GM18873 (cell line): ENCODE results near the gene ATP1A4.

Experiments used
- ATAC-seq: cut with Tn5 transposase; IDR thresholded peaks from one replicate; pipeline ENCODE4 v1.9.1; 2021; ENCODE audit warnings: mild to moderate bottlenecking, moderate library complexity, moderate number of reproducible peaks; ENCODE audit not compliant: unreplicated experiment, low FRiP score

ATP1A4 gene

DNA sequence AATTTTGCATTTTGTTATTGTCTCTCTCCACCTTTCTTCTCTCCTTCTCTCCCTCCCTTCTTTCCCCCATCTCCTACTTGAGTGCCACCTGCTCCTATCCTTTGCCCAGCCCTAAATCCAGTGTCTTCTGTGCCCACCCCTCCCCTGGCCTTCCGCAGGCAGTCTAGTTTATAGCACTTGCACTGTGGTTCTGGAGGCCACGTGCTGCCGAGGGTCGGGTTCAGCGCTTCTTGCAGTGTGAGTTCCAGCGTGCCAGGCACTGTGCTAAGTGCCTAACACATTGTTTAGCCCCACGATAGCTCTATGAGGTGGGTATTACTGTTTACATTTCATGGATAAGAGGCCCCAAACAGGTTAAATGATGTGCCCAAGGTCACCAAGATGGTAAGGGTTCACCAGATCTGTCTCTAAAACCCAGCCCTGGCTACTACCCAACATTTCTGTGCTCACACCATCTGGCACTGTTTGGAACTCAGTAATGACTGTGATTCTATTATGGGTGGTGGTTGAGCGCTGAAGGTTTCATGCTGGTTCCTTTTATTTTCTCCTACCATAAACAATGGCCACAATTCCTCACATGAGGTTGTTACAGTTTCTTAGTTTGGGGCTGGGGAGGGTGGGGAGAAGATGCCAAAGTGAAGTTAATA lies 14.1 kb upstream of the ATP1A4 start:
- ATAC-seq, result no peak

DNA sequence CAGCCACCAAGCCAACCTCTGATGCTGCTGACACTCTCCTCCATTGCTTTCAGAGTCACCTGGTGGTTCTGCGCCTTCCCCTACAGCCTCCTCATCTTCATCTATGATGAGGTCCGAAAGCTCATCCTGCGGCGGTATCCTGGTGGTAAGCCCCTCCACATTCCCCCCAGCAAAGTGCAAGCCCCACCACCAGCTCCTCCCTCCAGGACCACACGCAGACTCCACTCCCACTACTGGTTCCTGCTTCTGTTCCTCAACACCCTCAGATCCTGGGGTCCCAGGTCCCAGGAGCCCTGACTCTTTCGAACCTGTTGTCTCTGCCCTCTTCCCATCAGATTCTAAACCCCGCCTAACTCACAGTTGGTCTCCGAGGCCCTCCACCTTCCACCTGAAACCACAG lies 11.6 kb upstream of the ATP1A4 start:
- no peak for ATAC-seq

DNA sequence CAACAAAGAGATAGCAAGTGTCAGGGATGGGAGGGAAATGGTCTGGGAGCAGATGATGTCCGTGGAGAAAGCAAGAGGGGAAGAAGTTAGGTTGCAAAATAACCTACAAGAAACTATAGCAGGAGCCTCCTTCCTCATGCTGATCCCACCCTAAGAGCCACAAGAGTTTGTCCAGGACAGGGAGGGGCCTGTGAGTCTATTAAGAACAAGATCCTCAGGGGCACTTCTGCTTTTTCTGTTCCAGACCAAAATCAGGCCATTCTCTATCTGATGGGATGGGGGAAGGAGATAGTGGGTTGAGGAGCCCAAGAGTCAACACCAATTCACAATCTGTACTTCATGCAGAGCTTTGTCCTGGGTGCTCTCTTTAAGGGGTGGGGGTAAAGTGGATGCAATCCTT lies 7.7 kb upstream of the ATP1A4 start:
- ATAC-seq, result no peak

DNA sequence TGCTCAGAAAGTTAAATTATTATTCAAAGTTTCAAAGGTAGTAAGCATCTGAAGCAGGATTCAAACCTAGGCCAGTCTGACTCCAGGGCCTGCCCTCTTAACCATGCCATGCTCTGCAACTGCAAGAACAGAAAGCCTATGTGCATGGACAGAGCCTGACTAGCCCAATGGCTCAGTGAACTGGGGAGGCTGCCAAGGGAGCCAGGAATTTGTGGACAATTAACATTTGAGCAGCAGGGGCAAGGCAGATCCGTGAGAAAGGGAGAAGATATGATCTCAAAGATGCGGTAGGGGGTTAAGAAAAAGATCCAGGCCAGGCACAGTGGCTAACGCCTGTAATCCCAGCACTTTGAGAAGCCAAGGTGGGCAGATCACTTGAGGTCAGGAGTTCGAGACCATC lies 6.5 kb upstream of the ATP1A4 start:
- ATAC-seq, result no peak

DNA sequence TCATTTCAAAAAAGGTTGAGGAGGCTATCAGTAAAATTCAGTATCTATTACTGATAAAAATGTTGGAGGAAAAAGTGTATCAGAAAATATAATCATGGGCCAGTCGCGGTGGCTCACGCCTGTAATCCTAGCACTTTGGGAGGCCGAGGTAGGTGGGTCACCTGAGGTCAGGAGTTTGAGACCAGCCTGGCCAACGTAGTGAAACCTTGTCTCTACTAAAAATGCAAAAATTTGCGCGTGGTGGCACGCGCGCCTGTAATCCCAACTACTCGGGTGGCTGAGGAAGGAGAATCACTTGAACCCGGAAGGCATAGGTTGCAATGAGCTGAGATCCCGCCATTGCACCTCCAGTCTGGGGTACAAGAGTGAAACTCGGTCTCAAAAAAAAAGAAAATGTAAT lies 5.3 kb upstream of the ATP1A4 start:
- no peak for ATAC-seq

DNA sequence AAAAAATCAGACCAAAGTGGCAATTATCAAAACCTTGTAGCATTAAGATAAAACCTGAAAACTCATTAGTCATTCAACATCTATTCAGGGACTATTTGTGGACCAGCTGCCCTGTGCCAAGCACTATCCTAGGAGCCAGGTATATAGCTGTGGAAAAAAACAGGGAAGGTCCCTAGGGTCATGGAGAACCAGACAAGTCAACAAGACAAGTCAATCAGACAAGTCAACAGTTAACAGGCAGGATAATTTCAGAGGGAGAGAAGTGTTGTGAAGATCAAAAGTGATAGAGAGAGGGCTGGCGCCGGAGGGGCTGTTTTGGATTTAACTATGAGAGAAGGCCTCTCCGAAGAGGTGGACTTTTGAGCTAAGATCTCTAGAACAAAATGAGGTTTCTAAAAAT lies 3.3 kb upstream of the ATP1A4 start:
- no peak for ATAC-seq

DNA sequence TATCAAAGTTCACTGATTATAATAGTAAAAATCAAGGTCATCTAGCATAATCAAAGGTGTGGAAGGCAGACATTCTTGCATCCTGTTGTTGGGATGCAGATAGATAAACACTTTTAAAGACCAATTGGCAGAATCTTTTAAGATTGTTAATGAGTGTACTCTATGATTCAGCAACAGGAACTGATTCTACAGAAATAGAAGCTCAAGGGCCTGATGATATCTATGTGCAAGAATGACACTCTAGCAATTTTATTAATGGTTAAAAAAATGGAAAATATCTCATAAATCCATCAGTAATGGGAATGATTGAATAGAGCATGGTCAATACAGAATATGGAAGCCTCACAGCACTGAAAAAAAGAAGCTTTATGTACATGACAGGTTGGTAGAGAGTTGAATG lies 2.2 kb upstream of the ATP1A4 start:
- no peak for ATAC-seq

DNA sequence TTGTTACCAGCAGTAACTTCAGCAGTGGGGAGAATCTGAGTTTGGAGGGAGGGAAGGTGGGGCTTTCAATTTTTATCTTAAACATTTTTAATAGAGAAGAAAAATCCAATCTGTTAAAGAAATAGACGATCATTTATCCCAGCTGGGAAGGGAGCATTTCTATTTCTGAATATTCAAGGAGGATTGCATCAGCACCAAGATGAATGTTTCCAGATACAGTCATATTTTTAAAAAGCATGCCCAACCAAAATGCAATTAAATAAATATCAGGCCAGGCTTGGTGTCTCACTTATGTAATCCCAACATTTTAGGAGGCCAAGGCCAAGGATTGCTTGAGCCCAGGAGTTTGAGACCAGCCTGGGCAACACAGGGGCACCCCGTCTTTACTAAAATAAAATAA lies 1.7 kb upstream of the ATP1A4 start:
- ATAC-seq, result no peak

DNA sequence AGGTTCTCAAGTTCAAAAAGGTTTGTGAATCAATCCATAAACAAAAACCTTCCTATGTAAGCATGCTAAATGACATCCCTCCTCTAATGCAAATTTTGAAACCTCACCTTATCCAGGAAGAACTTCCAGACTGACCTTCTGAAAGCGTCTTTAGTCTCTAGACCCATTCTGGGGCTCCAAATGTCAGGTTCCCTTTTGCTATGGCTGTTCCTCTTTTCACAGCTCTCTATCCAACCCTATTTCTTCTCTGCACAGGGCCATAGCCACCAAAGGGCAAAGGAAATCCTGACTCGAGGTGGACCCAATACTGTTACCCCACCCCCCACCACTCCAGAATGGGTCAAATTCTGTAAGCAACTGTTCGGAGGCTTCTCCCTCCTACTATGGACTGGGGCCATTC lies 3.4 kb downstream of the ATP1A4 start:
- no peak for ATAC-seq

DNA sequence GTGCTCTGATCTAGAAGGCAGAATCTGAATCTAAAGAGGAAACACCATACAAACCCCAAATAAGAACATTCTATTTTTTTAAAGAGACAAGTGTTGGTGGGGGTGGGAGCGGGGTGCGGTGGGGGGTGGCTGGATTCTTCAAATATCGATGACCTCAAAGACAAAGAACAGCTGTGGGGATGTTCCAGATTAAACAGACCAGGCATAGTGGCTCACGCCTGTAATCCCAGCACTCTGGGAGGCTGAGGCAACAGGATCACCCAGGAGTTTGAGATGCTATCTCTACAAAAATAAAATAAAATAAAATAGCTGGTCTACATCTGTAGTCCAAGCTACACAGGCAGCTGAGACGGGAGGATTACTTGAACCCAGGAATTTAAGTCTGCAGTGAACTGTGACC lies 5.0 kb downstream of the ATP1A4 start:
- ATAC-seq, result no peak

DNA sequence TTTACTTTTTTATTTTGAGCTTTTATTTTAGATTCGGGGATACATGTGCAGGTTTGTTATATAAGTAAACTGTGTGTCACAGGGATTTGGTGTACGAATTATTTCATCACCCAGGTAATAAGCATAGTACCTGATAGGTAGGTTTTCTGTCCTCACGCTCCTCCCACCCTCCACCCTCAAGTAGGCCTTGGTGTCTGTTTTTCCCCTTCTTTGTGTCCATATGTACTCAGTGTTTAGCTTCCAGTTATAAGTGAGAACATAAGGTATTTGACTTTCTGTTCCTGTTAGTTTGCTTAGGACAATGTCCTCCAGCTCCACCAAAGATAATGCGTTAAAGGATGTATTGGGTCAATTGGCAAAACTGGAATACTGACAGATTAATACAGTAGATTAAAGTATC lies 5.8 kb downstream of the ATP1A4 start:
- ATAC-seq, result no peak

DNA sequence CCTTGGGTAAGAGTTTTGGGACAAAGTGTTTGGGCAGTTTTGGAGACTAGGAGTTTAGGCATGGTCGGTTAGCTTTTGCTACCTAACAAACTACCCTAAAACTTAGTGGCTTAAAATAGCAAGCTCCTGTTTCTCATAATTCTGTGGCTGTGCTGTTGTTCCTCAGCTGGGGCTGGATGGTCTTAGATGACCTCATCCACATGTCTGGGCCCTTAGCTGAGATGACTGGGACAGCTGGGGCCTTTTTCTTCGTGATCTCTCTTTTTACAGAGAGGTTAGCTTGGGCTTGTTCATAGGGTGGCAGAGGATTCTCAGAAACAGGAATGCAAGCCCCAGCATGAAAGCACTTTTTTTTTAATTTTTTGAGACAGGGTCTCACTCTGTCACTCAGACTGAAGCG lies 6.6 kb downstream of the ATP1A4 start:
- no peak for ATAC-seq

DNA sequence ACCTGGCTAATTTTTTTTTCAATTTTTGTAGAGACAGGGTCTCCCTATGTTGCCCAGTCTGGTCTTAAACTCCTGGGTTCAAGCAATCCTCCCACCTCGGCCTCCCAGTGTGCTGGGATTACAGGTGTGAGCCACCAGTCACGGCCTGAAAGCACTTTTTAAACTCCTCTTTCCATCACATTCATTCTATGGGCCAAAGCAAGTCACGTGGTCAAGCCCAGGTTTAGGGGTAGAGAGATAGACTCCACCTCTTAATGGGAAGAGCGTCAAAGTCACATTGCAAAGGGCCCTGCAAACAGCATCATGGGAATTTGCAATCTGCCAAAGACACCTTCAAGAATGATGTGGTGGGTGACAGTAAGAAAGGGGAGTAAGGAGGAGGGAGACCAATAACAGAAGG lies 7.1 kb downstream of the ATP1A4 start:
- no peak for ATAC-seq

DNA sequence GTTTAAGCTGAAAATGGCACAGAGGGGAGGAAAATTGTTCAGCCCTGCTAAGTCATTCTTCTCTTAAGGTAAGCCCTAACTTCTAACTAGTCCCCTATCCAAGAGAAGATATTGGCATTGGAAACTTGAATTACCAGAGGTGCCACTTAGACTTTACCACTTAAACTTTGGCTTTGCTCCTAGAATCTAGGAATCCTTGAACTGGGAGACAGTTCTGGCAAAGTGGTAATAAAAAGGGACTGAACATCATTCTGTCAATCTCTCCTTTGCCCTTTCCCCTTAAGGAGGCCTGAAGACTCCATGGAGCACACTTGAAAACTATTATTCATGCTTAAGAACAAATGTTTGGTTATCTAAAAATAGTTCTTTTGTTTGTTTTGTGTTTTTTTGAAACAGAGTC lies 8.4 kb downstream of the ATP1A4 start:
- no peak for ATAC-seq

DNA sequence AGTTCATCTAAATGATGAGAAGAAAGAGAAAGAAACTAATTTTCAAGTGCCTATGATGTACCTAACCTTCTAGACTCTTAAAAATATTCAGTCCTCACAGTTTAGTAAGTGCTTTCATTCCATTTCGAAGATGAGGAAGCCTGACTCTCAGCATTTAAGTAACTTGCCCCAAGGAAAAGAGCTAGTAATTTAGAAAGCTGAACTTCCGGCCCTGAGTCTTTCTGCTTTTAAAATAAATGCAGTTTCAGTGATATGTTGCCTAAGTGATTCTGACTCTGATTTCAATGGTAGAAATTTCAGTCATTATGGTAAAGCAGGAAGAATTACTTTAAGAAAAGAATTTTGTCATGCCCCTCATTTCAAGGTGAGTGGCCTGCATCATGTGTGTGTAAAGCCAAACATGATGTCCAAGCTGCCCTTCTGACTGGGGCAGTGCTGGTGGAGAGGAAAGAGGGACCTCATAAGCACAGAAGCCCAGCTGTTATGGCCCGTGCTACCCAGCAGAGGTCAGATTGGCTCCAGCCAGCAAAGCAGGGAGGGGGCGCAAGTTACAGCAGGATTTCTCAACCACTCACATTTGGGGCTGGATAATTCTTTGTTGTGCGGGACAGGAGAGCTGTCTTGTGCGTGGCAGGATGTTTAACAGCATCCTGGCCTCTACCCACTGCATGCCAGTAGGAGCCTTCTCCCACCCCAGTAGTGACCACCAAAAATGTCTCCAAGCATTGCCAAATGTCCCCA lies 10.7 kb downstream of the ATP1A4 start:
- no peak for ATAC-seq

DNA sequence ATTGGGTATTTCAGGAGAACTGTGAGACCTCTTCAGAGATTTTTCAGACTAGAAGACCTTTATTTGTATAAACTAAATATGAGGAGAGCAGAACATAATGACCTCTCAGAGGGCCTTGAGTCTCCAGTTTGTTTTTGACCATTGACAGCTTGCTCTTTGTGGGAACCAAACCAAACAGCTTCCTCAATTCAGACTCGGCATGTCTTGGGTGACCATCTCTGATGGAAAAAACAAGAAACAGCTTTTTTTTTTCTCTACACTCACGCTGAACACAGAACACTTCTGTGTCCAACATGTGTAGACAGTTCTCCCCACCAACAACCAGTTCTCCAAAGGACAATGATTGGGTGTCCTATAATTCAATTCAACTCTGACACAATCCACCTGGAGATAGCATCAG lies 11.5 kb downstream of the ATP1A4 start:
- no peak for ATAC-seq

DNA sequence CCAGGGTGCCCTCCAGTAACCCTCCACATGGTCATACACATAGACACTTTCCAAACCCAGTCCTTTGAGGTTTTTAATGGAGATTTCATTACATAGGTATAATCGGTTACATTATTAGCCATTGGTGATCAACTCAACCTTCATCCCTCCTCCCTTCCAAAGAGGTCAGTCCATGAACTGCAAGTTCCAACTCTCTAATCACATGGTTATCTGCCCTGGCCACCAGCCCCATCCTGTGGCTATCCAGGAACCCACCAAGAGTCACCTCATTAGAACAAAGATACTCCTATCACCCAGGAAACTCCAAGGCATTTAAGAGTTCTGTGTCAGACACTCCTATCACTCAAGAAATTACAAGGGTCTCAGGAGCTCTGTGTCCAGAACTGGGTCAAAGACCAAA lies 12.2 kb downstream of the ATP1A4 start:
- ATAC-seq, result no peak

DNA sequence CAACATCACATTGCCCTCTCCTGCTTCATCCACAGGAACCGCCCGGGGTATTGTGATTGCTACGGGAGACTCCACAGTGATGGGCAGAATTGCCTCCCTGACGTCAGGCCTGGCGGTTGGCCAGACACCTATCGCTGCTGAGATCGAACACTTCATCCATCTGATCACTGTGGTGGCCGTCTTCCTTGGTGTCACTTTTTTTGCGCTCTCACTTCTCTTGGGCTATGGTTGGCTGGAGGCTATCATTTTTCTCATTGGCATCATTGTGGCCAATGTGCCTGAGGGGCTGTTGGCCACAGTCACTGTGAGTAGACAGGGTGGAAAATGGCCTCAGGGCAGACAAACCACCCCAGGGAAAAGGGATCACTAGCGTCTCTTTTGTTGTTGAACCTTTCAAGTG lies 12.7 kb downstream of the ATP1A4 start:
- ATAC-seq, result no peak

DNA sequence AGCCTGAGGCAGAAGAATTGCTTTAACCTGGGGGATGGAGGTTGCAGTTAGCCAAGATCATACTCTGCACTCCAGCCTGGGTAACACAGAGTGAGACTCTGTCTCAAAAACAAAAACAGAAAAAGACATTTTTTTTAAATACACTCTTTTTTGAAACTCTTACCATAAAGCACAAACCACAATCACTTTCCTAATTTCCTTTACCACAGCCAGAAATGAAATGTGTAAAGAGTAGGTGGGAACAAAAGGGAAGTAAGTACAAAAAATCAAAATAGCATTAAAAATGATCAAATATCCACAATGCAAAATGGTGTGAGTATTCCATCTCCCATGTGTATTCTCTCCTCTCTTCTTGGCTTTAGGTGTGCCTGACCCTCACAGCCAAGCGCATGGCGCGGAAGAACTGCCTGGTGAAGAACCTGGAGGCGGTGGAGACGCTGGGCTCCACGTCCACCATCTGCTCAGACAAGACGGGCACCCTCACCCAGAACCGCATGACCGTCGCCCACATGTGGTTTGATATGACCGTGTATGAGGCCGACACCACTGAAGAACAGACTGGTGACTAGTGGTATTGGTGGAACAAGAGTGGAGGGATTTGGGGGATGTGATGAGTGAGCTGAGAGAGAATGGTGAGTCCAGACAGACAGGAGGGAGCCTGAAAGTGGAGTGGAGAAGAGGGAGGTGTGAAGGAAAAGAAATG lies 14.9 kb downstream of the ATP1A4 start:
- ATAC-seq, result no peak

DNA sequence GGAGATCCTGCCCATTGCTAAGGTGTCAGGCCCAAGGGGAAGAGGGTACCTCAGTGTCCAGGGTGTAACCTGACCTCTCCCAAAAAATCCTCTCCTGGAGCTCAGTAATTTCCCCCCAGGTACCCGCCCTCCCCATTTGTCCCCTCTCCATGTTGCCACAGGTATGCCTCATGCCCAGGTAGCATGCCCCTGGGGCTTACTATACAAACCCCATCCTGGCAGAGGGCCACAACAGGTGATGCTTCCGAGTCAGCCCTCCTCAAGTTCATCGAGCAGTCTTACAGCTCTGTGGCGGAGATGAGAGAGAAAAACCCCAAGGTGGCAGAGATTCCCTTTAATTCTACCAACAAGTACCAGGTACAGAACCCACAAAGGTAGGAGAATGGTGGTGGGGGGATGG lies 15.7 kb downstream of the ATP1A4 start:
- ATAC-seq, result no peak

DNA sequence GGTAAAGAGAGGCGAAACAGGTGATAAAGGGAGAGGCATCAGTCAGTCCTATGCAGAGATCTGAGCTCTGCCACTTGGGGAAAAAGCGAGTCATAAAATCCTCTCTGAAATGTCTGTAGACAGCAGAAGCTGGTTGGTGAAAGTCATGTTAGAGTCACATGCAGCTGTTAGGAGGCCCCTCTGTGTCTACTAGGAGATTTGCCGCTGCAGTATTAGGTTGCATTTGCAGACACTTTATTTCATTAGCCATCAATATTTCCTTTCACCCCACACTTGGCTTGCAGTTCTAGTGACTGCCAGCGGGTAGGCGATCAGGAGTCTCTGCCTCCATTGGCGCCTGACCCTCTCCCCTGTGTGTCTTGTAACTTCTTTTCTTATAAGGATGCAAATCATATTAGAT lies 16.2 kb downstream of the ATP1A4 start:
- no peak for ATAC-seq

DNA sequence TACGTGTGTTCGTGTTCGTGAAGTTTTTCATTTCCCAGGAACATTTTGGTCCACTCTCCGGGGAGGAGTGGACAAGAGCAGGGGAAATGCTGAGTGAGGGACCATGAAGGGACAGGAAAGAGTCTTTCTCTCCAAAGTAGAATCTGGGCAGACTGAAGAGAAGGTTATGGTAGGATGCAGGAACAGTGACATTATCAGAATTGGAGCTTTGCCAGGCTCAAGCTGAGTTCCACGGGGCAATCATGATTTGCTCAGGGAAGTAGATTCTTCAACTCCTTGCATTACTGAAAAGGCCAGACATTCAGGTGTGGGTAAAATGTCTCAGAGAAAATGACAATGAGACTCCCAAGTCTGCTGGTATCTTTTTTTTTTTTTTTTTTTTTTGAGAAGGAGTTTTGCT lies 16.6 kb downstream of the ATP1A4 start:
- no peak for ATAC-seq
